KG1 (cell line): ENCODE measurements around the gene ZNF646.
A peak's percentile ranks its signal among the peaks of the same experiment; 100 is the strongest.

Experiments
- DNase-seq: peaks from one replicate; lab custom pipeline; 2025; lab: John Stamatoyannopoulos, UW

Gene ZNF646

DNA sequence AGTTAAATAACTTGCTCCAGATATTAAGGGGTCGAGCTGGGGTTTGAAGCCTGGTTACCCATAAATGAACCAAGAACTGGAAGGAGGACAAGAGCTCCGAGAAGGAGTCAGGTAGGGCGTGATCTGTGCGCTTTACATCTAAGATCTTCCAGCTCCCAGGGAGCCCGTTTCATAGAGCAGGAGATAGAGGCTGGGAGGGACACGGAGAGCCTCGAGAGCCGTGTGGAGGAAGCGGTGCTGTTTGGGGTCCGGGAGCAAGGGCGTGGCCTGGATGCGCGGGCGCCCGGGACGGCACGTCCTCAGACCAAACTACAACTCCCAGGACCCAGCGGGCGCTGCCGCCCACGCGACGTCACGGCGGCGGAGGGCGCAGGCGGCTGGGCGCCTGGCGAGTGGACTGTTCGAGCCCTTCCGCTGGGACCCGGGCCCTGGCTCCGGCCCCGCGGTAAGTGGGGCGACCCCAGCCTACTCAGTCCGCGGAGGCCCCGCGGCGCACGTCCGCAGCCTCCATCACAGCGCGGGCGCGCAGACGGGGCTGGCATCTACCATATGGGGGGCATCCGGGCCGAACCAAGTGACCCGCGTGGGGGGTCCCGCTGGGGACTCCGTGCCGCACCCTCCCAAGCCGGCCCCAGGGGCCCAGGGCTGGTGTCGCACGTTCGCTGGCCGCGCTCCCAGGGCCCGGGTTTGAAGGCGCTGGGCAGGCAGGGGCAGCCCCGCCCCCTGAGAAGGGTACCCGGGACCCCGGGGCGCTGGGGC is 34.0 kb downstream of the ZNF646 start, which contains the start of gene BCKDK:
Gene BCKDK (plus strand): TSS at position 352 of the 759 bp plus-strand sequence. CDS start 838 bp downstream, outside the sequence.
- DNase-seq = peak; percentile 14

DNA sequence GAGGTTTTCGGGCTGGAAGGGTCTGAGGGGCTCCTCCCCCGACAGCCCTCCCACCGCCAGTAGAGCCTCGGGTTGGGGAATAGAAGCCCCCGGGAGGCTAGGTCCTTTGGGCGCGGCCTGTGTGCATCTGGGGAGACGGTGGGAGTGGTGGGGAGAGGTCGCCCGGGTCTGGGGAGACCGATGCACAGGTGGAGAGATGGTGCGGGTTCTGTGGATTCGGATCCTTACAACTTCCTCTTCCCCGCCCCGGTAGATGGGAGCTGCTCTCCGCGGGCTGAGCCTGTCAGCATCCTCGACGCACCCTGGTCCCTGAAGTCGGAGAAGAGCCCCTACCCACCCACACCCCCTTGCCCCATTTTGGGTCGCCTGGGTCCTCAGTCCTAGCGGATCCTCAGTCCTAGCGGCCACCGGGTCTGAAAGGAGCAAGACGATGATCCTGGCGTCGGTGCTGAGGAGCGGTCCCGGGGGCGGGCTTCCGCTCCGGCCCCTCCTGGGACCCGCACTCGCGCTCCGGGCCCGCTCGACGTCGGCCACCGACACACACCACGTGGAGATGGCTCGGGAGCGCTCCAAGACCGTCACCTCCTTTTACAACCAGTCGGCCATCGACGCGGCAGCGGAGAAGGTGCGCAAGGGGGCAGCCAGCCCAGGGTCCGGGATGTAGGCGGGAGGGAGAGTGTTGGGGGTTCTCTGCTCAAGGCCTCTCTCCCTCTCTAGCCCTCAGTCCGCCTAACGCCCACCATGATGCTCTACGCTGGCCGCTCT is 34.8 kb downstream of the ZNF646 start:
- no peak for DNase-seq

- no peak for DNase-seq
These were observed 35.4 kb downstream of the ZNF646 start for GRCh38 chr16:31109622-31110021.

GRCh38 chr16:31110106-31111034 is 36.1 kb downstream of the ZNF646 start:
- no peak for DNase-seq

DNA sequence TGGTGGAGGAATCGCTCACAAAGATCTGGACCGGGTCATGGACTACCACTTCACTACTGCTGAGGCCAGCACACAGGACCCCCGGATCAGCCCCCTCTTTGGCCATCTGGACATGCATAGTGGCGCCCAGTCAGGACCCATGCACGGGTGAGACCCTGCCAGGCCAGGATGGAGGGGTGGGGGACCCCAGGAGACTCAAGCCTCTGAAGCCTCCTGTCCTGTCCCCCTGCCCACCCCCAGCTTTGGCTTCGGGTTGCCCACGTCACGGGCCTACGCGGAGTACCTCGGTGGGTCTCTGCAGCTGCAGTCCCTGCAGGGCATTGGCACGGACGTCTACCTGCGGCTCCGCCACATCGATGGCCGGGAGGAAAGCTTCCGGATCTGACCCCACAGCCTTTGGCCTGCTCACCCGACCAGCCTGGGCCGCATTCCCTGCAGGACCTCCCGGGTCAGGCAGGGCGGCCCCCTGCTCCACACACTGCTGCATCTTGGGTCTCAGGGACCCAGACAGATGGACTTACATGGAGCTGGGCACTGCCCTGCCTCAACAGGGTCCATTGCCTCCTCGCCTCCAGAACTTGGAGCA is 37.8 kb downstream of the ZNF646 start:
- no peak for DNase-seq

DNA sequence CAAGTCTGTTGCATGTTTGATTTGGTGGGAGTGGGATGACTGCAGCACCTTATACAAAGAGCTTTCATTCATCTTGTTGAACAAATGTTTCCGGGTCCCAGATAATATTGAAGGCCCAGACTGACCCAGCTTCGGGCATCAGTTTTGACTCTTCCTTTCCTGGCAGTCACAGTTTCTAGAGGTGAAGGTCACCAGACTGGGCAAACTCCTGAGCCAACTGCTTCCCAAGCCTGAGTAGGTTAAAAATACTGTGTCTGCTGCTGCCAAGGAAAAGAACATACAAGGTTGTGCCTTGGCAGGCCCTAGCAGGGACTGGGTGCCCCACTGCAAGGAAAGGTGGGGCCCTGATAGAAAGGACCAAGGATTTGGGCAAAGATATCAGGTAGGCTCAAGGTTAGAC is 38.5 kb downstream of the ZNF646 start:
- no peak for DNase-seq

GRCh38 chr16:31113121-31114120 is 39.2 kb downstream of the ZNF646 start:
- no peak for DNase-seq

GRCh38 chr16:31114468-31114867 is 40.2 kb downstream of the ZNF646 start:
- DNase-seq = no peak

DNA sequence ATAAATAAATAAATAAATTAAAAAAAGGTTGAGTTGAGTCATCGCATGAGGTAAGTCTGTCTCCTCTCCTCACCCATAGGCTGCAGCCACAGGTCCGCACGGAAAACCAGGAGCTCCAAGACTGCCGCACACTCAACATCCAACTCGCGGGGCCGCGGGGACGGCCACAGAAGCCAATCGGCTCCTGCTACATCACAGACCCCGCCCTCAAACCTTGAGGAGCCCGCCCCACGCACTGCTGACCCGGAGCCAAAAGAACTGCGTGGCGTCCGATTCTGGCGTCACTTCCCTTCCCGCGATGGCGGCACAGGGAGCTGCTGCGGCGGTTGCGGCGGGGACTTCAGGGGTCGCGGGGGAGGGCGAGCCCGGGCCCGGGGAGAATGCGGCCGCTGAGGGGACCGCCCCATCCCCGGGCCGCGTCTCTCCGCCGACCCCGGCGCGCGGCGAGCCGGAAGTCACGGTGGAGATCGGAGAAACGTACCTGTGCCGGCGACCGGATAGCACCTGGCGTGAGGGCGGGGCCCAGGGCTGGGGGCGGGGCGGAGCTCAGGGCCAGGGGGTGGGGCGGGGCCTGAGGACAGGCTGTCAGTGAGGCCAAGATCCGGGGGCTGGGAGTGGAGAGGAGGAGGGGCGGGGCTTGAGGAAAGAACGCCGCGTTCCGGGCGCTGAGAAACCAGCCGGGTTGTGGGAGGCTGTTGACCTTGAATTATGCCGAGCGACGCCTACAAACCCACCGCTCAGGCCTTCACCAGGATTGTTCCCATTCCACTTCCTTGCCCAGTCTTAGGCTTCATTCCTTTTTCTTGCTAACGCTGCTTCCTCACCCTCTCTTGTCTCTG is 43.4 kb downstream of the ZNF646 start, which contains the start of gene KAT8:
Gene KAT8 (plus strand): TSS at position 281 of the 839 bp plus-strand sequence. CDS start 18 bp downstream, at position 299.
- peak; percentile 93 for DNase-seq

- DNase-seq = no peak
These were observed 44.3 kb downstream of the ZNF646 start for GRCh38 chr16:31118223-31119155.

DNA sequence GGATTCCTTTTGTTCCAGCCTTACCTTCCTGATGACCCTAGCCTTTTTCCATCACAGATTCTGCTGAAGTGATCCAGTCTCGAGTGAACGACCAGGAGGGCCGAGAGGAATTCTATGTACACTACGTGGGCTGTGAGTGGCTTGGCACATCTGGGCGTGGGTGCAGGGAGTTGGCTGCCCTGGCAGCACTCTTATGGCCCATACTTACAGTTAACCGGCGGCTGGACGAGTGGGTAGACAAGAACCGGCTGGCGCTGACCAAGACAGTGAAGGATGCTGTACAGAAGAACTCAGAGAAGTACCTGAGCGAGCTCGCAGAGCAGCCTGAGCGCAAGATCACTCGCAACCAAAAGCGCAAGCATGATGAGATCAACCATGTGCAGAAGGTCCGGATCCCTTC is 45.9 kb downstream of the ZNF646 start:
- no peak for DNase-seq

- DNase-seq = no peak
These were observed 51.6 kb downstream of the ZNF646 start for GRCh38 chr16:31125844-31126243.

DNA sequence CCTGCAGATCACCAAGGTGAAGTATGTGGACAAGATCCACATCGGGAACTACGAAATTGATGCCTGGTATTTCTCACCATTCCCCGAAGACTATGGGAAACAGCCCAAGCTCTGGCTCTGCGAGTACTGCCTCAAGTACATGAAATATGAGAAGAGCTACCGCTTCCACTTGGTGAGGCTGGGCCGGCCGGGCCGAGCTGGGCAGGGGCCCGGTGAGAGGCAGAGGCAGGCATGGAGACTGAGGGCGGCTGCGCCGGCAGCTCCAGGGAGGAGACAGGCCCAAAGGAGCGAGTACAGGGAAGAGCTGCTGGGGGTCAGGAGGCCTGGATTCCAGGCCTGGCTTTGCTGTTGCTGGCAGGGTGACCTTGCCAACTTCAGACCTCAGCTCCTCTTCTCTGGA is 53.0 kb downstream of the ZNF646 start:
- no peak for DNase-seq

GRCh38 chr16:31128711-31129567 is 54.7 kb downstream of the ZNF646 start:
- DNase-seq = peak; percentile 29

- no peak for DNase-seq
These were observed 55.5 kb downstream of the ZNF646 start for GRCh38 chr16:31129568-31130335.

- DNase-seq = no peak
These were observed 56.2 kb downstream of the ZNF646 start for GRCh38 chr16:31130336-31130891.
